Measurements from ENCODE around the gene IMP4. TPM values are rescaled to one million over a fixed set of nuclear protein-coding genes. Genes with fewer than 3 reads are reported as not detected.

Gene IMP4
- total and polyA plus RNA-seq, 2 of the 13 experiments (the other 11 are each of a cell fraction or from before 2014, with no cell fraction given): 142 to 158 TPM

DNA sequence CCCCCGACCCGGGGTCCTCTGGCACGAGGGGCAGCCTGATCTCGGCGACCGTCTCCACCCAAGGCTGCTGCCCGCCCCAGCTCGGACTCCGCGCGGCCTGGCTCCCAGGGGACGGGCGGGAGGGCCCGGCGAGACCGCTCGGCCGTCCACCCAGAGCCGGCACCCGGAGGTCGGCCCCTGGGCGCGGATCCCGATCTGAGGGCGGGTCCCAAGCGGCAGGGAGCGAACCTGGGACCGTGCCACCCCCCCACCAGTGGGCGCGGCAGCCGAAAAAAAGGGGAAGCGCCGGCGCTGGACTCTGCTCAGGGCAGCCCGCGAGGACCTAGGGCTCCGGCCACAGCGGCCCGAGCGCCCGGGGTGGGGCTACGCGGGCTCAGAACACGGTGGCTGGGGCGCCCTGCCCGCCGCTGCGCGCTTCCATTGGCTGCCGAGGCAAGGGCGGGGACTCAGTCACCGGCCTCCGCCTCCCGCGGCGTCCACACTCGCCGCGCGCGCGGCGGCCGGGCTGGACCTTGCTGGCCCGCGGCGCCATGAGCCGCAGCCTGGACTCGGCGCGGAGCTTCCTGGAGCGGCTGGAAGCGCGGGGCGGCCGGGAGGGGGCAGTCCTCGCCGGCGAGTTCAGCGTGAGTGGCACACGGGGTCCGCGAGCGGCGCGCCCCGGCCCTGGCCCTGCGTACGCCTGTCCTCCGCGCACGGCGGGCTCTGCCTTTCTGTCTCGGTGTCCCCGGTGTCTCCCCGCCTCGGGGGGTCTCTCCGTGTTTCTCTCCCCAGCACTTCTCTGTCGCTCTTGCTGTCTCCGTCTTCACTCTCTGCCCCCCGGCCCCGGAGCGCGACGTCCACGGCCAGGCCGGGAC is 13.1 kb downstream of the IMP4 start, which contains the start of gene PTPN18 (continued):
- TF ChIP-seq, protein P1, sequence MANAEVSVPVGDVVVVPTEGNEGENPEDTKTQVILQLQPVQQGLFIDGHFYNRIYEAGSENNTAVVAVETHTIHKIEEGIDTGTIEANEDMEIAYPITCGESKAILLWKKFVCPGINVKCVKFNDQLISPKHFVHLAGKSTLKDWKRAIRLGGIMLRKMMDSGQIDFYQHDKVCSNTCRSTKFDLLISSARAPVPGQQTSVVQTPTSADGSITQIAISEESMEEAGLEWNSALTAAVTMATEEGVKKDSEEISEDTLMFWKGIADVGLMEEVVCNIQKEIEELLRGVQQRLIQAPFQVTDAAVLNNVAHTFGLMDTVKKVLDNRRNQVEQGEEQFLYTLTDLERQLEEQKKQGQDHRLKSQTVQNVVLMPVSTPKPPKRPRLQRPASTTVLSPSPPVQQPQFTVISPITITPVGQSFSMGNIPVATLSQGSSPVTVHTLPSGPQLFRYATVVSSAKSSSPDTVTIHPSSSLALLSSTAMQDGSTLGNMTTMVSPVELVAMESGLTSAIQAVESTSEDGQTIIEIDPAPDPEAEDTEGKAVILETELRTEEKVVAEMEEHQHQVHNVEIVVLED (CRISPR knock-in tag; IDR thresholded peaks at IDR 0.05; ENCODE audit: borderline replicate concordance): peak; percentile 68
- TF ChIP-seq, protein P2, sequence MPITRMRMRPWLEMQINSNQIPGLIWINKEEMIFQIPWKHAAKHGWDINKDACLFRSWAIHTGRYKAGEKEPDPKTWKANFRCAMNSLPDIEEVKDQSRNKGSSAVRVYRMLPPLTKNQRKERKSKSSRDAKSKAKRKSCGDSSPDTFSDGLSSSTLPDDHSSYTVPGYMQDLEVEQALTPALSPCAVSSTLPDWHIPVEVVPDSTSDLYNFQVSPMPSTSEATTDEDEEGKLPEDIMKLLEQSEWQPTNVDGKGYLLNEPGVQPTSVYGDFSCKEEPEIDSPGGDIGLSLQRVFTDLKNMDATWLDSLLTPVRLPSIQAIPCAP (CRISPR knock-in tag; IDR thresholded peaks at IDR 0.05; ENCODE audit: low read depth): peak; percentile 59; the same call in 1 of the 2 replicates
- TF ChIP-seq KMT2A (CRISPR knock-in tag; IDR thresholded peaks at IDR 0.05) (peak; percentile 77; the same call in 1 of the 2 replicates), ZBTB8A (CRISPR knock-in tag; IDR thresholded peaks at IDR 0.05; ENCODE audit: borderline replicate concordance, low read depth) (no peak), ZNF549 (CRISPR knock-in tag; IDR thresholded peaks at IDR 0.05) (peak; percentile 54; the same call in 1 of the 2 replicates), TAF15 (IDR thresholded peaks at IDR 0.05; ENCODE audit: low read depth, low read length, poor library complexity, severe bottlenecking) (no peak), THAP11 (CRISPR knock-in tag; IDR thresholded peaks at IDR 0.05) (peak; percentile 51; the same call in 1 of the 2 replicates), GZF1 (CRISPR knock-in tag; IDR thresholded peaks at IDR 0.05) (no peak), ZNF33A (CRISPR knock-in tag; IDR thresholded peaks at IDR 0.05; ENCODE audit: borderline replicate concordance) (no peak), SCMH1 (CRISPR knock-in tag; IDR thresholded peaks at IDR 0.05; ENCODE audit: borderline replicate concordance) (no peak), MAFF (IDR thresholded peaks at IDR 0.05; ENCODE audit: low read depth, low read length) (no peak), ZNF30 (CRISPR knock-in tag; IDR thresholded peaks at IDR 0.05) (no peak), BHLHE40 (IDR thresholded peaks at IDR 0.05; ENCODE audit: low read length) (no peak), MTA3 (CRISPR knock-in tag; IDR thresholded peaks at IDR 0.05) (no peak), SUZ12 (IDR thresholded peaks at IDR 0.05; ENCODE audit: low read depth, low read length) (no peak), TSC22D2 (CRISPR knock-in tag; IDR thresholded peaks at IDR 0.05; ENCODE audit: borderline replicate concordance) (0 out of 2 replicates have a peak, but pooled peaks have one; percentile 43), ZFP41 (CRISPR knock-in tag; IDR thresholded peaks at IDR 0.05; ENCODE audit: borderline replicate concordance) (peak; percentile 11; the same call in 1 of the 2 replicates), ZNF552 (CRISPR knock-in tag; IDR thresholded peaks at IDR 0.05; ENCODE audit: borderline replicate concordance) (no peak), SOX6 (IDR thresholded peaks at IDR 0.05) (no peak), SOX6 (CRISPR knock-in tag; IDR thresholded peaks at IDR 0.05) (no peak)
- TF ChIP-seq, protein P3, sequence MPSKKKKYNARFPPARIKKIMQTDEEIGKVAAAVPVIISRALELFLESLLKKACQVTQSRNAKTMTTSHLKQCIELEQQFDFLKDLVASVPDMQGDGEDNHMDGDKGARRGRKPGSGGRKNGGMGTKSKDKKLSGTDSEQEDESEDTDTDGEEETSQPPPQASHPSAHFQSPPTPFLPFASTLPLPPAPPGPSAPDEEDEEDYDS (CRISPR knock-in tag; IDR thresholded peaks at IDR 0.05): peak; percentile 68
- TF ChIP-seq, protein P4, sequence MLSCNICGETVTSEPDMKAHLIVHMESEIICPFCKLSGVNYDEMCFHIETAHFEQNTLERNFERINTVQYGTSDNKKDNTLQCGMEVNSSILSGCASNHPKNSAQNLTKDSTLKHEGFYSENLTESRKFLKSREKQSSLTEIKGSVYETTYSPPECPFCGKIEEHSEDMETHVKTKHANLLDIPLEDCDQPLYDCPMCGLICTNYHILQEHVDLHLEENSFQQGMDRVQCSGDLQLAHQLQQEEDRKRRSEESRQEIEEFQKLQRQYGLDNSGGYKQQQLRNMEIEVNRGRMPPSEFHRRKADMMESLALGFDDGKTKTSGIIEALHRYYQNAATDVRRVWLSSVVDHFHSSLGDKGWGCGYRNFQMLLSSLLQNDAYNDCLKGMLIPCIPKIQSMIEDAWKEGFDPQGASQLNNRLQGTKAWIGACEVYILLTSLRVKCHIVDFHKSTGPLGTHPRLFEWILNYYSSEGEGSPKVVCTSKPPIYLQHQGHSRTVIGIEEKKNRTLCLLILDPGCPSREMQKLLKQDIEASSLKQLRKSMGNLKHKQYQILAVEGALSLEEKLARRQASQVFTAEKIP (CRISPR knock-in tag; IDR thresholded peaks at IDR 0.05; ENCODE audit: borderline replicate concordance): no peak
- TF ChIP-seq, protein P5, sequence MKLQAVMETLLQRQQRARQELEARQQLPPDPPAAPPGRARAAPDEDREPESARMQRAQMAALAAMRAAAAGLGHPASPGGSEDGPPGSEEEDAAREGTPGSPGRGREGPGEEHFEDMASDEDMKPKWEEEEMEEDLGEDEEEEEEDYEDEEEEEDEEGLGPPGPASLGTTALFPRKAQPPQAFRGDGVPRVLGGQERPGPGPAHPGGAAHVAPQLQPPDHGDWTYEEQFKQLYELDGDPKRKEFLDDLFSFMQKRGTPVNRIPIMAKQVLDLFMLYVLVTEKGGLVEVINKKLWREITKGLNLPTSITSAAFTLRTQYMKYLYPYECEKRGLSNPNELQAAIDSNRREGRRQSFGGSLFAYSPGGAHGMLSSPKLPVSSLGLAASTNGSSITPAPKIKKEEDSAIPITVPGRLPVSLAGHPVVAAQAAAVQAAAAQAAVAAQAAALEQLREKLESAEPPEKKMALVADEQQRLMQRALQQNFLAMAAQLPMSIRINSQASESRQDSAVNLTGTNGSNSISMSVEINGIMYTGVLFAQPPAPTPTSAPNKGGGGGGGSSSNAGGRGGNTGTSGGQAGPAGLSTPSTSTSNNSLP (IDR thresholded peaks at IDR 0.05; ENCODE audit: low read depth, low read length): no peak
